ENCODE results near the gene TINAGL1.
A peak's percentile ranks its signal among the peaks of the same experiment; 100 is the strongest.

TINAGL1 gene

DNA sequence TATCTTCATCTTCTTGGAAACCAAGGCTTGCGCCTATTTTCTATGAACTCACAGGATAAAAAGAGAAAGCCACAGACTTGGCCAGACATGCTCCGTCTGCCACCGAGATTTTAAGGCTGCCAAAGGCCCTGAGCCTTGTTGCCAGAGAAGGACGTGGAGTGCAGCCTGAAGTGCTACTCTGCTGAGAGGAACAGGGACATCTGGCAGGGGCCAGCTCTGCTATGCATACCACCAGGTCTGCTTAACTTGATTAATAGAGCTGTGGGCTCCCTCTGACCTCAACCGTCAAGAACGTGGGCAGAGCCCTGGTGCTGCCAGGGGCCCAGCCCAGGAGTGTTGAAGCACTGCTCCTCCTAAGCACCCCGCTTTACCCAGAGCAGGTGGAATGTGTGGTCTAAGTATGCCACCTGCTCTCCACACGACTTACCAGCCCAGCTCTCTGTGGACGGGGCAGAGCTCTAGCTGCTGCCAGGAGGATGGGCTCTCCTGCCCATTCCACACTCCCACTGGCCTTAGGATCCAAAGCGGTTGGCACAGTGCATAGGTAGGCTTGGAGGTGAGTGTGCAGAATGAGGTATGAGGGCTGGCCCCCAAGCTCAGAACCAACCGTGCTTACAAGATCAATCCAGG, 51.7 kb downstream of the TINAGL1 start:
- peak in 1 of 2 donors; percentile 43 for DNase-seq

DNA sequence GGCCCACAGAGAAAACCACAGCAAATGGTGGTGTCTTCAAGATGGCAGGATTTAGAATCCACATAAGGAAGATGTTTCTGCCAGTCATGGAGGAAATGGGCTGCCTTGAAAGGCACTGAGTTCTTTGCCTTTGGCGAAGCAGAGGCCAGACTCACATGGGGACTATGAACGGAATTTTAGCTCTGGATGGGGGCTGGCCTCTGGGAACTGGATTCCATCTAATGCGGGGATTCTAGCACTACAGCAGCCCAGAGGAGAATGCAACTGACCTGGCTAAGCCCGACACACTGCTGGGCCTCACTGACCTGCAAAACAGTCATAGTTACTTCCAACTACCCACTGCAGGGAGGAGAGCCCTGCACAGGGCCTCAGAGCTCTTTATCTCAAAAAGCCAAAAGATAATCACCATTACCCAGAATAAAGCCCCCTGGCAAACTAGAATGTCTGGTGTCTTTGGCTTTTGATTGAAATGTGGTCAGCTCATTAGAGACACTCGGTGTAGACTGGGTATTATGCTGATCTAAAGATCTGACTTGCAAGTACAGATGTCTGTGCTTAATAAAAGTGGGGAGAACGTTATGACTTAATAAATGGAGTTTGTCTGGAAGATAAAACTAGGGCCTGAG, 52.7 kb downstream of the TINAGL1 start:
- no peak for DNase-seq

DNA sequence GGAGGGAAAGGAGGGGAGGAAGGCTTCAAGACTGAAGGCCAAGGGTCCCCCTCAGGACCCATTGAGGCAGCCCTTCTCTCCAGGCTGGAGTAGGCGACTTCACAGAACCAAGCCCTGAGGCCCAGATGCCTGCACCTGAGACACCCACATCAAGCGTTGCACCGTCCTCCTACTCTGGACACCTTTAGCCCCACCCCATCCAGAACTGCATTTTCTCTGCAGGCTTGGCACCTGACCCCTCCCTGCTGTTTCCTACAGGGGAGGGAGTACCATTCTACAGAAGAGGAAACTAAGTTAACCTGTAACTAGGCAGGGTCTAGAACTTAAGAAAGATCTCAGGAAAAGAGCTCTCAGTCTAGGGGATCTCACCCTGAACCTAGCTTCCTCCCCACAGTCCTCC, 56.3 kb downstream of the TINAGL1 start:
- no peak for DNase-seq

DNA sequence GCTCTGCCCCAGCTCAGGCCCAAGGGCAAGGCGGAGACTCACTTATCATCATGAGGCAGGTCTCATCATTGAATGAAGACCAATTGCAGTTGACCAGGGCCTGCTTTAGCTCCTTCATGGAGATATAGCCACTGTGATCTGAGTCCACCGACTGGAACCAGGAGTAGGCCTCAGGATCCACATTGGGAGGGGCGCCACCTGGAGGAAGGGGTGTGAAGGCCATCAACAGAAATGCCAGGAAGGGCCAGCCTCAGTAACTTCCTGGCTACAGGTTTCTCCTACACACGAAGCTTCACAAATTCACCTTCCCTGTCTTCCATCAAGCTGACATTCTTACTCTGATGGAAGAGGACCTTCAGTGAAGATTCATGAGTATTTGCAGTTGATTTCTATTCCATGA, 56.8 kb downstream of the TINAGL1 start:
- no peak for DNase-seq
